HepG2 (cell line): ENCODE results near the gene UBR1. TPM values are rescaled to one million over a fixed set of nuclear protein-coding genes. Genes with fewer than 3 reads are reported as not detected.
A peak's percentile ranks its signal among the peaks of the same experiment; 100 is the strongest.

ENCODE experiments used
- HDAC1 ChIP-seq: sonication (generic); formaldehyde crosslinking; IDR thresholded peaks from 2 replicates; pipeline ENCODE4 v1.5.1; 2020; ENCODE audit warnings: mild to moderate bottlenecking, missing genetic modification reagents
- KAT2B ChIP-seq: fragments of 150-350 bp; IDR thresholded peaks from 2 replicates; pipeline ENCODE4 v1.6.1; 2014; ENCODE audit warnings: low read depth, low read length, borderline replicate concordance
- LCORL ChIP-seq, 2 experiments: fragments of 450-650 bp in 1 of 2; sonication (generic) in 1 of 2; formaldehyde crosslinking in 1 of 2; IDR thresholded peaks; 2 replicates each; pipeline versions ENCODE4 v1.5.0 to v1.6.1; 2017 to 2020; ENCODE audit warnings: antibody characterized with exemption in 1 of 2, missing genetic modification reagents in 1 of 2
- MAZ ChIP-seq, 2 experiments: sonication (generic) in 1 of 2; formaldehyde crosslinking in 1 of 2; IDR thresholded peaks; 2 replicates each; pipeline versions ENCODE4 v1.5.0 to v1.6.1; 2012 to 2020; ENCODE audit warnings: low read depth in 2 of 2, mild to moderate bottlenecking in 2 of 2, borderline replicate concordance in 1 of 2, improper control_type of control experiment in 1 of 2, low read length in 1 of 2, missing genetic modification reagents in 1 of 2, moderate library complexity in 1 of 2
- NR2F6 ChIP-seq, 2 experiments: IDR thresholded peaks; 2 replicates each; pipeline ENCODE4 v1.6.1; 2016; ENCODE audit warnings: antibody characterized with exemption in 1 of 2, mild to moderate bottlenecking in 1 of 2
- ONECUT2 ChIP-seq: sonication (generic); formaldehyde crosslinking; IDR thresholded peaks from 2 replicates; pipeline ENCODE4 v1.4.0; 2020; ENCODE audit warnings: missing genetic modification reagents
- POGZ ChIP-seq: sonication (generic); formaldehyde crosslinking; IDR thresholded peaks from 2 replicates; pipeline ENCODE4 v1.4.0; 2020; ENCODE audit warnings: mild to moderate bottlenecking, missing genetic modification reagents
- SMC3 ChIP-seq: IDR thresholded peaks from 2 replicates; pipeline ENCODE4 v1.6.1; 2011; ENCODE audit warnings: low read length, improper control_type of control experiment
- TBX3 ChIP-seq: fragments of 450-650 bp; IDR thresholded peaks from 2 replicates; pipeline ENCODE4 v1.6.1; 2017; ENCODE audit warnings: antibody characterized with exemption, mild to moderate bottlenecking, inconsistent platforms, borderline replicate concordance
- TCF12 ChIP-seq, 2 experiments: fragments of 450-650 bp in 1 of 2; sonication (generic) in 1 of 2; formaldehyde crosslinking in 1 of 2; IDR thresholded peaks; 2 replicates each; pipeline versions ENCODE4 v1.6.1 to v1.8.0; 2017 to 2022; ENCODE audit warnings: antibody characterized with exemption in 1 of 2, mild to moderate bottlenecking in 1 of 2, missing genetic modification reagents in 1 of 2, moderate library complexity in 1 of 2
- TCF7 ChIP-seq: sonication (generic); IDR thresholded peaks from 2 replicates; pipeline ENCODE4 v1.6.1; 2016; ENCODE audit warnings: antibody characterized with exemption, low read depth
- ZNF121 ChIP-seq: sonication (generic); formaldehyde crosslinking; IDR thresholded peaks from 2 replicates; pipeline ENCODE4 v1.5.0; 2020; ENCODE audit warnings: mild to moderate bottlenecking, missing genetic modification reagents
- polyA plus RNA-seq, 8 experiments: library from polyadenylated mRNA; depleted of rRNA in 3 of 8; stranded (reverse) in 7 of 8; unstranded in 1 of 8; fragments of >200 nt; fragmentation: Illumina TruSeq in 4 of 8; extraction: Trizol in 4 of 8; gene quantifications; 2 replicates each; pipeline versions ENCODE4 v1.2.1 to v1.2.3, GENCODE V29; 2011 to 2016; ENCODE audit warnings: low read depth in 4 of 8, missing spikeins in 1 of 8, mixed read lengths in 1 of 8; ENCODE audit not compliant: insufficient read depth in 1 of 8
- total RNA-seq, 5 experiments: library from RNA; depleted of rRNA; stranded (reverse); fragments of >200 nt; fragmentation: Illumina TruSeq; extraction: Trizol; gene quantifications; 2 replicates each; pipeline ENCODE4 v1.2.3, GENCODE V29; 2016; ENCODE audit warnings: low read depth in 1 of 5
- TF ChIP-seq, protein P1 (sequence below): sonication (generic); formaldehyde crosslinking; IDR thresholded peaks from 2 replicates; pipeline ENCODE4 v1.9.0; 2021; ENCODE audit warnings: mild to moderate bottlenecking, missing genetic modification reagents

UBR1 gene
- total and polyA plus RNA-seq, 2 of the 13 experiments (the other 11 are each of a cell fraction or from before 2014, with no cell fraction given) = 6.4 to 18.0 TPM

- TF ChIP-seq, protein P1, sequence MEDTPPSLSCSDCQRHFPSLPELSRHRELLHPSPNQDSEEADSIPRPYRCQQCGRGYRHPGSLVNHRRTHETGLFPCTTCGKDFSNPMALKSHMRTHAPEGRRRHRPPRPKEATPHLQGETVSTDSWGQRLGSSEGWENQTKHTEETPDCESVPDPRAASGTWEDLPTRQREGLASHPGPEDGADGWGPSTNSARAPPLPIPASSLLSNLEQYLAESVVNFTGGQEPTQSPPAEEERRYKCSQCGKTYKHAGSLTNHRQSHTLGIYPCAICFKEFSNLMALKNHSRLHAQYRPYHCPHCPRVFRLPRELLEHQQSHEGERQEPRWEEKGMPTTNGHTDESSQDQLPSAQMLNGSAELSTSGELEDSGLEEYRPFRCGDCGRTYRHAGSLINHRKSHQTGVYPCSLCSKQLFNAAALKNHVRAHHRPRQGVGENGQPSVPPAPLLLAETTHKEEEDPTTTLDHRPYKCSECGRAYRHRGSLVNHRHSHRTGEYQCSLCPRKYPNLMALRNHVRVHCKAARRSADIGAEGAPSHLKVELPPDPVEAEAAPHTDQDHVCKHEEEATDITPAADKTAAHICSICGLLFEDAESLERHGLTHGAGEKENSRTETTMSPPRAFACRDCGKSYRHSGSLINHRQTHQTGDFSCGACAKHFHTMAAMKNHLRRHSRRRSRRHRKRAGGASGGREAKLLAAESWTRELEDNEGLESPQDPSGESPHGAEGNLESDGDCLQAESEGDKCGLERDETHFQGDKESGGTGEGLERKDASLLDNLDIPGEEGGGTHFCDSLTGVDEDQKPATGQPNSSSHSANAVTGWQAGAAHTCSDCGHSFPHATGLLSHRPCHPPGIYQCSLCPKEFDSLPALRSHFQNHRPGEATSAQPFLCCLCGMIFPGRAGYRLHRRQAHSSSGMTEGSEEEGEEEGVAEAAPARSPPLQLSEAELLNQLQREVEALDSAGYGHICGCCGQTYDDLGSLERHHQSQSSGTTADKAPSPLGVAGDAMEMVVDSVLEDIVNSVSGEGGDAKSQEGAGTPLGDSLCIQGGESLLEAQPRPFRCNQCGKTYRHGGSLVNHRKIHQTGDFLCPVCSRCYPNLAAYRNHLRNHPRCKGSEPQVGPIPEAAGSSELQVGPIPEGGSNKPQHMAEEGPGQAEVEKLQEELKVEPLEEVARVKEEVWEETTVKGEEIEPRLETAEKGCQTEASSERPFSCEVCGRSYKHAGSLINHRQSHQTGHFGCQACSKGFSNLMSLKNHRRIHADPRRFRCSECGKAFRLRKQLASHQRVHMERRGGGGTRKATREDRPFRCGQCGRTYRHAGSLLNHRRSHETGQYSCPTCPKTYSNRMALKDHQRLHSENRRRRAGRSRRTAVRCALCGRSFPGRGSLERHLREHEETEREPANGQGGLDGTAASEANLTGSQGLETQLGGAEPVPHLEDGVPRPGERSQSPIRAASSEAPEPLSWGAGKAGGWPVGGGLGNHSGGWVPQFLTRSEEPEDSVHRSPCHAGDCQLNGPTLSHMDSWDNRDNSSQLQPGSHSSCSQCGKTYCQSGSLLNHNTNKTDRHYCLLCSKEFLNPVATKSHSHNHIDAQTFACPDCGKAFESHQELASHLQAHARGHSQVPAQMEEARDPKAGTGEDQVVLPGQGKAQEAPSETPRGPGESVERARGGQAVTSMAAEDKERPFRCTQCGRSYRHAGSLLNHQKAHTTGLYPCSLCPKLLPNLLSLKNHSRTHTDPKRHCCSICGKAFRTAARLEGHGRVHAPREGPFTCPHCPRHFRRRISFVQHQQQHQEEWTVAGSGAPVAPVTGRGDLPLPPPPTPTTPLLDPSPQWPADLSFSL (CRISPR knock-in tag) = no peak
- TF ChIP-seq SMC3 = 0 out of 2 replicates have a peak, but pooled peaks have one; percentile 2
- no peak for TF ChIP-seq MAZ (IDR thresholded peaks at IDR 0.05; ENCODE audit: borderline replicate concordance, low read depth, low read length)
- no peak for TF ChIP-seq MAZ (CRISPR knock-in tag; IDR thresholded peaks at IDR 0.05; ENCODE audit: low read depth)
- no peak for TF ChIP-seq TCF12 (IDR thresholded peaks at IDR 0.05)
- no peak for TF ChIP-seq TCF12 (CRISPR knock-in tag; IDR thresholded peaks at IDR 0.05)
- TF ChIP-seq TCF7 = peak; percentile 47; the same call in 1 of the 2 replicates
- TF ChIP-seq LCORL (IDR thresholded peaks at IDR 0.05) = peak; percentile 65; the same call in 1 of the 2 replicates
- no peak for TF ChIP-seq LCORL (CRISPR knock-in tag; IDR thresholded peaks at IDR 0.05)
- TF ChIP-seq TBX3 = peak; percentile 44; the same call in 1 of the 2 replicates
- TF ChIP-seq POGZ (CRISPR knock-in tag) = 0 out of 2 replicates have a peak, but pooled peaks have one; percentile 16
- peak; percentile 94 for TF ChIP-seq KAT2B
- peak; percentile 88 for TF ChIP-seq ZNF121 (CRISPR knock-in tag)
- peak; percentile 49; the same call in 1 of the 2 replicates for TF ChIP-seq HDAC1 (CRISPR knock-in tag)
- TF ChIP-seq NR2F6 (IDR thresholded peaks at IDR 0.05) = 0 out of 2 replicates have a peak, but pooled peaks have one; percentile 24
- no peak for TF ChIP-seq NR2F6 (CRISPR knock-in tag; IDR thresholded peaks at IDR 0.05)
- TF ChIP-seq ONECUT2 = peak; percentile 78; the same call in 1 of the 2 replicates
Measured at GRCh38 chr15:42974202-42974862, 131.5 kb downstream of the UBR1 start (continued).
